A673 (cell line): ENCODE data around the gene HEY2.

Experiments used
- EZH2 ChIP-seq: fragments of 200-600 bp; sonication (generic); IDR thresholded peaks from 2 replicates; pipeline ENCODE4 v1.6.1; 2017; ENCODE audit warnings: borderline replicate concordance, low read depth, mild to moderate bottlenecking, mixed read lengths, antibody characterized with exemption, low read length; ENCODE audit not compliant: poor library complexity, severe bottlenecking
- TF ChIP-seq, protein P1 (sequence below): fragments of 300-800, 200-600 bp; sonication (generic); conservative IDR thresholded peaks from 2 replicates; pipeline ENCODE4 v1.5.1; 2017; ENCODE audit warnings: low read depth, mild to moderate bottlenecking, antibody characterized with exemption, low read length, moderate library complexity, mixed read lengths

DNA sequence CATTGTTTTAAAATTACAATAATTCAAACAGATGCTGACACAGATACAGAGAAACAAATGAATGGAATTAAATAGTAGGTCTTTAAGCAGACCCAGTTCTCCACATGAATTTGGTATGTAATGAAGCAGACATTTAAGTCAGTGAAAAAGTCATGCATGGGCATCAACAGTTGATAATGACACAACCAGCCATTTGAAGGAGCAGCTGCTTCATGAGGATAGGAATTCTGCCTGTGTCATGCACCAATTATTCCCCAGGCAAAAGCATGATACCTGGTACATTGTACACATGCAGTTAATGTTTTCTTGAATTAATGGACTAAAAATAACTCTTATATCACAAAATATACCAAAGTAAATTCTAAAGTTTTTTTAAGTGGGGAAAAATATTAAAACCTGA, 11.2 kb upstream of the HEY2 start:
- TF ChIP-seq, protein P1, sequence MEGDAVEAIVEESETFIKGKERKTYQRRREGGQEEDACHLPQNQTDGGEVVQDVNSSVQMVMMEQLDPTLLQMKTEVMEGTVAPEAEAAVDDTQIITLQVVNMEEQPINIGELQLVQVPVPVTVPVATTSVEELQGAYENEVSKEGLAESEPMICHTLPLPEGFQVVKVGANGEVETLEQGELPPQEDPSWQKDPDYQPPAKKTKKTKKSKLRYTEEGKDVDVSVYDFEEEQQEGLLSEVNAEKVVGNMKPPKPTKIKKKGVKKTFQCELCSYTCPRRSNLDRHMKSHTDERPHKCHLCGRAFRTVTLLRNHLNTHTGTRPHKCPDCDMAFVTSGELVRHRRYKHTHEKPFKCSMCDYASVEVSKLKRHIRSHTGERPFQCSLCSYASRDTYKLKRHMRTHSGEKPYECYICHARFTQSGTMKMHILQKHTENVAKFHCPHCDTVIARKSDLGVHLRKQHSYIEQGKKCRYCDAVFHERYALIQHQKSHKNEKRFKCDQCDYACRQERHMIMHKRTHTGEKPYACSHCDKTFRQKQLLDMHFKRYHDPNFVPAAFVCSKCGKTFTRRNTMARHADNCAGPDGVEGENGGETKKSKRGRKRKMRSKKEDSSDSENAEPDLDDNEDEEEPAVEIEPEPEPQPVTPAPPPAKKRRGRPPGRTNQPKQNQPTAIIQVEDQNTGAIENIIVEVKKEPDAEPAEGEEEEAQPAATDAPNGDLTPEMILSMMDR: no peak
- TF ChIP-seq EZH2: no peak
